ENCODE measurements around the gene SNAPC4.

DNA sequence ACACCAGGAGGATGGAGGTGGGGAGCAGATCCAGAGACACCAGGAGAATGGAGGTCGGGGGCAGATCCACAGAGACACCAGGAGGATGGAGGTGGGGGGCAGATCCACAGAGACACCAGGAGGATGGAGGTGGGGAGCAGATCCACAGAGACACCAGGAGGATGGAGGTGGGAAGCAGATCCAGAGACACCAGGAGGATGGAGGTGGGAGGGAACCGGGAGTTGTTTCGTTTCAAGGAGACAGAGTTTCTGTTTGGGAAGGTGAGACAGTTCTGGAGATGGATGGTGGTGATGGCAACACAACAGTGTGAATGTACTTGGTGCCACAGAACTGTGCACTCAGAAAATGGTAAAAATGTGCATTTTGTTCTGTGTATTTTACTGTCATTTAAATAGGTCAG lies 48.7 kb upstream of the SNAPC4 start:
- no peak for TF ChIP-seq EZH2 (IDR thresholded peaks at IDR 0.05; ENCODE audit: low read length, missing control alignments)
- TF ChIP-seq, protein P1, sequence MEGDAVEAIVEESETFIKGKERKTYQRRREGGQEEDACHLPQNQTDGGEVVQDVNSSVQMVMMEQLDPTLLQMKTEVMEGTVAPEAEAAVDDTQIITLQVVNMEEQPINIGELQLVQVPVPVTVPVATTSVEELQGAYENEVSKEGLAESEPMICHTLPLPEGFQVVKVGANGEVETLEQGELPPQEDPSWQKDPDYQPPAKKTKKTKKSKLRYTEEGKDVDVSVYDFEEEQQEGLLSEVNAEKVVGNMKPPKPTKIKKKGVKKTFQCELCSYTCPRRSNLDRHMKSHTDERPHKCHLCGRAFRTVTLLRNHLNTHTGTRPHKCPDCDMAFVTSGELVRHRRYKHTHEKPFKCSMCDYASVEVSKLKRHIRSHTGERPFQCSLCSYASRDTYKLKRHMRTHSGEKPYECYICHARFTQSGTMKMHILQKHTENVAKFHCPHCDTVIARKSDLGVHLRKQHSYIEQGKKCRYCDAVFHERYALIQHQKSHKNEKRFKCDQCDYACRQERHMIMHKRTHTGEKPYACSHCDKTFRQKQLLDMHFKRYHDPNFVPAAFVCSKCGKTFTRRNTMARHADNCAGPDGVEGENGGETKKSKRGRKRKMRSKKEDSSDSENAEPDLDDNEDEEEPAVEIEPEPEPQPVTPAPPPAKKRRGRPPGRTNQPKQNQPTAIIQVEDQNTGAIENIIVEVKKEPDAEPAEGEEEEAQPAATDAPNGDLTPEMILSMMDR (conservative IDR thresholded peaks at IDR 0.05 in 1 of 2, IDR thresholded peaks at IDR 0.05 in 1 of 2; ENCODE audit: low read depth in 1 of 2, low read length in 2 of 2): no peak
